WTC11 (cell line): ENCODE results near the gene BCORL1. TPM values are rescaled to one million over a fixed set of nuclear protein-coding genes. Genes with fewer than 3 reads are reported as not detected.

Experiments used
- ATAC-seq: fragments of 200-7000 bp; cut with Tn5 transposase; 2 replicates; pipeline ENCODE4 v1.10.0; 2021; ENCODE audit warnings: mild to moderate bottlenecking, moderate library complexity
- CTCF ChIA-PET: fragments of 300-600 bp; sonication (Branson Sonifier 250); formaldehyde crosslinking; loops from one replicate; lab custom pipeline; 2021; ENCODE audit warnings: antibody characterized with exemption; lab: Charles Lee
- POLR2A ChIA-PET: fragments of 350-600 bp; sonication (Branson Sonifier 250); formaldehyde crosslinking; loops from one replicate; lab custom pipeline; 2021; ENCODE audit warnings: antibody characterized with exemption; lab: Charles Lee
- DNase-seq: peaks from one replicate; pipeline ENCODE4 v3.0.0; 2021; ENCODE audit warnings: low spot score
- H3K27ac Mint-ChIP-seq: 2 replicates; pipeline ENCODE4 v1.8.0; 2021; ENCODE audit warnings: mixed read lengths
- H3K27me3 Mint-ChIP-seq: 2 replicates; pipeline ENCODE4 v1.8.0; 2021; ENCODE audit warnings: low read depth, mild to moderate bottlenecking, moderate library complexity, mixed read lengths
- H3K36me3 Mint-ChIP-seq: 2 replicates; pipeline ENCODE4 v1.8.0; 2021; ENCODE audit warnings: mixed read lengths
- H3K4me1 Mint-ChIP-seq: 2 replicates; pipeline ENCODE4 v1.8.0; 2022; ENCODE audit warnings: mixed read lengths
- H3K4me3 Mint-ChIP-seq: 2 replicates; pipeline ENCODE4 v1.8.0; 2021; ENCODE audit warnings: mild to moderate bottlenecking, moderate library complexity, mixed read lengths
- H3K9me3 Mint-ChIP-seq: 2 replicates; pipeline ENCODE4 v1.8.0; 2021; ENCODE audit warnings: mixed read lengths
- ATF2 ChIP-seq: sonication (generic); formaldehyde crosslinking; IDR thresholded peaks from 2 replicates; pipeline ENCODE4 v1.8.1; 2022; ENCODE audit warnings: low read depth, missing genetic modification reagents, borderline replicate concordance
- FOXJ3 ChIP-seq: sonication (generic); formaldehyde crosslinking; IDR thresholded peaks from 2 replicates; pipeline ENCODE4 v1.9.0; 2021; ENCODE audit warnings: missing genetic modification reagents, mild to moderate bottlenecking, borderline replicate concordance
- IRF2 ChIP-seq: sonication (generic); formaldehyde crosslinking; IDR thresholded peaks from 2 replicates; pipeline ENCODE4 v1.8.0; 2022; ENCODE audit warnings: low read depth, missing genetic modification reagents, borderline replicate concordance
- JAZF1 ChIP-seq: fragments of 250-450 bp; sonication (Bioruptor Pico); IDR thresholded peaks from 2 replicates; pipeline ENCODE4 v1.9.0; 2021; ENCODE audit warnings: moderate library complexity, mild to moderate bottlenecking, inconsistent platforms
- JUN ChIP-seq: sonication (generic); formaldehyde crosslinking; IDR thresholded peaks from 2 replicates; pipeline ENCODE4 v1.8.0; 2023; ENCODE audit warnings: mild to moderate bottlenecking, missing genetic modification reagents
- NR1H2 ChIP-seq: sonication (generic); formaldehyde crosslinking; IDR thresholded peaks from 2 replicates; pipeline ENCODE4 v1.9.0; 2021; ENCODE audit warnings: mild to moderate bottlenecking, moderate library complexity, missing genetic modification reagents
- NR3C1 ChIP-seq: sonication (generic); formaldehyde crosslinking; conservative IDR thresholded peaks from 2 replicates; pipeline ENCODE4 v1.8.1; 2023; ENCODE audit warnings: low read depth, mild to moderate bottlenecking, missing genetic modification reagents
- SMAD4 ChIP-seq: sonication (generic); formaldehyde crosslinking; IDR thresholded peaks from 2 replicates; pipeline ENCODE4 v1.8.0; 2022; ENCODE audit warnings: mild to moderate bottlenecking, missing genetic modification reagents
- STAT6 ChIP-seq: sonication (generic); formaldehyde crosslinking; conservative IDR thresholded peaks from 2 replicates; pipeline ENCODE4 v1.8.1; 2023; ENCODE audit warnings: mild to moderate bottlenecking, low read depth, missing genetic modification reagents, moderate library complexity
- ZNF219 ChIP-seq: sonication (generic); formaldehyde crosslinking; IDR thresholded peaks from 2 replicates; pipeline ENCODE4 v1.8.0; 2023; ENCODE audit warnings: missing genetic modification reagents, mild to moderate bottlenecking, borderline replicate concordance
- ZNF232 ChIP-seq: sonication (generic); formaldehyde crosslinking; IDR thresholded peaks from 2 replicates; pipeline ENCODE4 v1.8.0; 2022; ENCODE audit warnings: mild to moderate bottlenecking, missing genetic modification reagents
- ZNF281 ChIP-seq: sonication (generic); formaldehyde crosslinking; IDR thresholded peaks from 2 replicates; pipeline ENCODE4 v1.8.0; 2023; ENCODE audit warnings: mild to moderate bottlenecking, missing genetic modification reagents
- ZNF423 ChIP-seq: fragments of 250-450 bp; sonication (Bioruptor Pico); IDR thresholded peaks from 2 replicates; pipeline ENCODE4 v2.1.2; 2022; ENCODE audit warnings: mild to moderate bottlenecking, moderate library complexity
- ZNF532 ChIP-seq: fragments of 250-450 bp; sonication (Bioruptor Pico); IDR thresholded peaks from 2 replicates; pipeline ENCODE4 v1.9.0; 2021; ENCODE audit warnings: mild to moderate bottlenecking, borderline replicate concordance
- total RNA-seq: library from RNA; stranded (reverse); gene quantifications from 3 replicates; pipeline ENCODE4 v1.2.3, GENCODE V29; 2021
- TF ChIP-seq, protein P1 (sequence below): fragments of 250-450 bp; sonication (Bioruptor Pico); IDR thresholded peaks from 2 replicates; pipeline ENCODE4 v1.9.0; 2021; ENCODE audit warnings: mild to moderate bottlenecking
- TF ChIP-seq, protein P2 (sequence below): fragments of 250-450 bp; sonication (Bioruptor Pico); IDR thresholded peaks from 2 replicates; pipeline ENCODE4 v2.1.2; 2022; ENCODE audit warnings: mild to moderate bottlenecking, moderate library complexity
- TF ChIP-seq, protein P3 (sequence below): sonication (generic); formaldehyde crosslinking; IDR thresholded peaks from 2 replicates; pipeline ENCODE4 v1.8.1; 2023; ENCODE audit warnings: mild to moderate bottlenecking, missing genetic modification reagents, moderate library complexity
- TF ChIP-seq, protein P4 (sequence below): fragments of 250-450 bp; sonication (Bioruptor Pico); IDR thresholded peaks from 2 replicates; pipeline ENCODE4 v1.9.0; 2021; ENCODE audit warnings: mild to moderate bottlenecking

Gene BCORL1
- total RNA-seq, 1 experiment from 2014 or later: 12.0 TPM

GRCh38 chrX:130055103-130055502 lies 72.7 kb downstream of the BCORL1 start (continued):
- no peak for TF ChIP-seq ZNF281 (CRISPR knock-in tag)
- TF ChIP-seq ZNF532 (CRISPR knock-in tag): no peak
- TF ChIP-seq STAT6 (CRISPR knock-in tag): no peak
- TF ChIP-seq JUN (CRISPR knock-in tag): no peak
- no peak for TF ChIP-seq NR3C1 (CRISPR knock-in tag)
- no peak for TF ChIP-seq IRF2 (CRISPR knock-in tag)
- TF ChIP-seq FOXJ3 (CRISPR knock-in tag): no peak
- TF ChIP-seq, protein P1, sequence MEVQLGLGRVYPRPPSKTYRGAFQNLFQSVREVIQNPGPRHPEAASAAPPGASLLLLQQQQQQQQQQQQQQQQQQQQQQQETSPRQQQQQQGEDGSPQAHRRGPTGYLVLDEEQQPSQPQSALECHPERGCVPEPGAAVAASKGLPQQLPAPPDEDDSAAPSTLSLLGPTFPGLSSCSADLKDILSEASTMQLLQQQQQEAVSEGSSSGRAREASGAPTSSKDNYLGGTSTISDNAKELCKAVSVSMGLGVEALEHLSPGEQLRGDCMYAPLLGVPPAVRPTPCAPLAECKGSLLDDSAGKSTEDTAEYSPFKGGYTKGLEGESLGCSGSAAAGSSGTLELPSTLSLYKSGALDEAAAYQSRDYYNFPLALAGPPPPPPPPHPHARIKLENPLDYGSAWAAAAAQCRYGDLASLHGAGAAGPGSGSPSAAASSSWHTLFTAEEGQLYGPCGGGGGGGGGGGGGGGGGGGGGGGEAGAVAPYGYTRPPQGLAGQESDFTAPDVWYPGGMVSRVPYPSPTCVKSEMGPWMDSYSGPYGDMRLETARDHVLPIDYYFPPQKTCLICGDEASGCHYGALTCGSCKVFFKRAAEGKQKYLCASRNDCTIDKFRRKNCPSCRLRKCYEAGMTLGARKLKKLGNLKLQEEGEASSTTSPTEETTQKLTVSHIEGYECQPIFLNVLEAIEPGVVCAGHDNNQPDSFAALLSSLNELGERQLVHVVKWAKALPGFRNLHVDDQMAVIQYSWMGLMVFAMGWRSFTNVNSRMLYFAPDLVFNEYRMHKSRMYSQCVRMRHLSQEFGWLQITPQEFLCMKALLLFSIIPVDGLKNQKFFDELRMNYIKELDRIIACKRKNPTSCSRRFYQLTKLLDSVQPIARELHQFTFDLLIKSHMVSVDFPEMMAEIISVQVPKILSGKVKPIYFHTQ (CRISPR knock-in tag): no peak
- TF ChIP-seq, protein P2, sequence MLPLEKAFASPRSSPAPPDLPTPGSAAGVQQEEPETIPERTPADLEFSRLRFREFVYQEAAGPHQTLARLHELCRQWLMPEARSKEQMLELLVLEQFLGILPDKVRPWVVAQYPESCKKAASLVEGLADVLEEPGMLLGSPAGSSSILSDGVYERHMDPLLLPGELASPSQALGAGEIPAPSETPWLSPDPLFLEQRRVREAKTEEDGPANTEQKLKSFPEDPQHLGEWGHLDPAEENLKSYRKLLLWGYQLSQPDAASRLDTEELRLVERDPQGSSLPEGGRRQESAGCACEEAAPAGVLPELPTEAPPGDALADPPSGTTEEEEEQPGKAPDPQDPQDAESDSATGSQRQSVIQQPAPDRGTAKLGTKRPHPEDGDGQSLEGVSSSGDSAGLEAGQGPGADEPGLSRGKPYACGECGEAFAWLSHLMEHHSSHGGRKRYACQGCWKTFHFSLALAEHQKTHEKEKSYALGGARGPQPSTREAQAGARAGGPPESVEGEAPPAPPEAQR (CRISPR knock-in tag): no peak

- DNase-seq (peak; percentile 30), ATAC-seq (peak; percentile 8; the same call in 1 of the 2 replicates)
- Mint-ChIP-seq H3K9me3 (no peaks in the 10 kb centered on the region), H3K4me1 (peaks cover 15% of the 10 kb centered on the region), H3K36me3 (peaks cover 6% of the 10 kb centered on the region; the same call in 1 of the 2 replicates), H3K4me3 (peak overlapping the region; percentile 10; the same call in 1 of the 2 replicates), H3K27me3 (peaks cover 21% of the 10 kb centered on the region), H3K27ac (no peak overlapping the region)
- POLR2A ChIA-PET: no interaction called here
- CTCF ChIA-PET: interaction anchor here (1.1 to 2.0 kb wide), 3 partner anchors 28 to 130 kb away, joined by 3 to 10 read pairs (median 3); no protein-coding TSS in a partner anchor
- TF ChIP-seq ZNF423 (CRISPR knock-in tag) (no peak), ZNF232 (CRISPR knock-in tag) (no peak), JAZF1 (no peak), SMAD4 (no peak), ZNF219 (CRISPR knock-in tag) (no peak), ATF2 (no peak), NR1H2 (CRISPR knock-in tag) (no peak)
- TF ChIP-seq, protein P3, sequence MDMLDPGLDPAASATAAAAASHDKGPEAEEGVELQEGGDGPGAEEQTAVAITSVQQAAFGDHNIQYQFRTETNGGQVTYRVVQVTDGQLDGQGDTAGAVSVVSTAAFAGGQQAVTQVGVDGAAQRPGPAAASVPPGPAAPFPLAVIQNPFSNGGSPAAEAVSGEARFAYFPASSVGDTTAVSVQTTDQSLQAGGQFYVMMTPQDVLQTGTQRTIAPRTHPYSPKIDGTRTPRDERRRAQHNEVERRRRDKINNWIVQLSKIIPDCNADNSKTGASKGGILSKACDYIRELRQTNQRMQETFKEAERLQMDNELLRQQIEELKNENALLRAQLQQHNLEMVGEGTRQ (CRISPR knock-in tag): no peak
- TF ChIP-seq, protein P4, sequence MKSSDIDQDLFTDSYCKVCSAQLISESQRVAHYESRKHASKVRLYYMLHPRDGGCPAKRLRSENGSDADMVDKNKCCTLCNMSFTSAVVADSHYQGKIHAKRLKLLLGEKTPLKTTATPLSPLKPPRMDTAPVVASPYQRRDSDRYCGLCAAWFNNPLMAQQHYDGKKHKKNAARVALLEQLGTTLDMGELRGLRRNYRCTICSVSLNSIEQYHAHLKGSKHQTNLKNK (CRISPR knock-in tag): no peak
These were observed 73.5 kb downstream of the BCORL1 start for GRCh38 chrX:130055899-130056298.
